ENCODE measurements around the gene ADCY6.
"Not testable (repeated sequence)": the region's sequence is repeated elsewhere in the genome, so short reads cannot be mapped to it uniquely, and the experiment has no call there.

Gene ADCY6

DNA sequence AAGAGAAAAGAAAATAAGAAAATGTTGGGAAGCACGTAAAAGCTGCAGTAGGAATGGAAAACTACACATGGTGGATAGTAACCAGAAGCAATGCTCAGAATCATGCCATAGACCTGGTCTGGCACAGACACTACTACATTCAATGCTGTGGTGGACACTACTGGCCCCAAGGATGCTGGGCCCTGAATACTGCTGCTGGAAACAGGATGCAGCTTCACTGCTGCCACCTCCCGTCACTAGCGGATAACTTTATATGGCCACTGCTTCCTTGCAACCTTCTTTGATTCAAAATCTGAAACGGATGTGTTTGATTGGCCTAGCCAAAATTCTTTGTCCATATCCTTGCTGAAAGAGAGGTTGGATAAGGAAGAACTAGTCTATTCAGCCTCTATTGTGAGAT is 30.7 kb downstream of the ADCY6 start:
- DNase-seq (ENCODE audit: low read depth, low spot score): no peak

DNA sequence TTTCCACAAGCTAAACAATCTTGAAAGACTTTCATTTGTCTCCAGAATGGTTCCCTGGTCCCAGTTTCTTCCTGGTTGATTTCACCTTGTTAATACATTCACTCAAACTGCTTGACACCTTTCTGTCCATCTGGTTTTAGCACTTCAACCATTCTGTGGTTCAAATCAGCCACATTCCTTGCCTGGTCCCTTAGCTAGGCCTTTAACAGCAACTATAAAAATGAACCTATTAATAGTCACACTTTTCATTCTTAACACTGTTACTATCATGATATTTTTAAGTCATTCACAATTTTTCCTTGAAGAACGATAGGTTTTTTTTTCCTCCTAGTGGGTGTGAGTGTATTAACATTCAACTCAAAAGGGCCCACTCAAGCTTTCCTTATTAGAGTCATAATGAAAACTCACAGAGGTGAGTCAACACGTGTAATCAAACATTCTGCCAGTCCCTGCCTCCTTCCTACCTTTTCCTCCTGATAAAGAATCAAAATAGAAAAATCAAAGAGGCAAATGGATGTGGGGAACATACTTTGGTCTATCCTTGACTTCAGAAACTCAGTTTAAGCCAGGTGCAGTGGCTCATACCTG is 38.0 kb downstream of the ADCY6 start:
- no peak for DNase-seq (ENCODE audit: low read depth, low spot score)

DNA sequence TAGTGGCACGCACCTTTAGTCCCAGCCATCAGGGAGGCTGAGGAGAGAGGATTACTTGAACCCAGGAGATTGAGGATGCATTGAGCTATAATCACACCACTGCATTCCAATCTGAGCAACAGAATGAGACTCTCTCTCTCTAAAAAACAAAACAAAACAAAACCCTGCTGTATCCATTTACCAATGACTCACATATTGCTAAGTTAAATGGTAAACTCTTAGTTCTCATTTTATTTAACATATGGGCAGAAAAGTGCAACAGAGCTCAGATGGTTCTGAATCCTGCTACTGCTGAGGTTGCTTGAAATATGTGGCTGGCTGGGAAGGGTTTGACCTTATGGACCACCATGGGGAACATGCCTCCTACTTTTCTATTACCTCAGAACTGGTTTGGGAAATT is 38.7 kb downstream of the ADCY6 start:
- no peak for DNase-seq (ENCODE audit: low read depth, low spot score)

DNA sequence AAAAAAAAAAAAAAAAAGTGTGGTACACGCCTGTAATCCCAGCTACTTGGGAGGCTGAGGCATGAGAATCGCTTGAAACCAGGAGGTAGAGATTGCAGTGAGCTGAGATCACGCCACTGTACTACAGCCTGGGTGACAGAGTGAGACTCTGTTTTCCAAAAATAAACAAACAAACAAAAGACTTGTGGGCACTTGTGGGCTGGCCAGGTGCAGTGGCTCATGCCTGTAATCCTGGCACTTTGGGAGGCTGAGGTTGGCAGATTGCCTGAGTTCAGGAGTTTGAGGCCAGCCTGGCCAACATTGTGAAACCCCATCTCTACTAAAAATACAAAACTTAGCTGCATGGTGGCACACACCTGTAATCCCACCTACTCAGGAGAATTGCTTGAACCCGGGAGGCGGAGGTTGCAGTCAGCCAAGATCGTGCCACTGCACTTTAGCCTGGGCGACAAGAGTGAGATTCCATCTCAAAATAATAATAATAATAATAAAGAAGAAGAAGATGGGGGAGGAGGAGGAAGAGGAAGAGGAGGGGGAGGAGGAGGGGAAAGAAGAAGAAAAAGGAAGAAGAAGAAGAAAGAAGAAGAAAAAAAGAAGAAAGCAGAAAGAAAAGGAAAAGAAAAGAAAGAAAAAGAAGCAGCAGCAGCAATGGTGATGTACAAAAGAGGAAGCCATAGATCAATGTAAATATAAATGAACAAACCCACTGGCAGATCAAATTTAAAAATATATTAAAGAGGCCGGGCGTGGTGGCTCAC is 44.5 kb downstream of the ADCY6 start:
- DNase-seq (ENCODE audit: low read depth, low spot score): no peak

DNA sequence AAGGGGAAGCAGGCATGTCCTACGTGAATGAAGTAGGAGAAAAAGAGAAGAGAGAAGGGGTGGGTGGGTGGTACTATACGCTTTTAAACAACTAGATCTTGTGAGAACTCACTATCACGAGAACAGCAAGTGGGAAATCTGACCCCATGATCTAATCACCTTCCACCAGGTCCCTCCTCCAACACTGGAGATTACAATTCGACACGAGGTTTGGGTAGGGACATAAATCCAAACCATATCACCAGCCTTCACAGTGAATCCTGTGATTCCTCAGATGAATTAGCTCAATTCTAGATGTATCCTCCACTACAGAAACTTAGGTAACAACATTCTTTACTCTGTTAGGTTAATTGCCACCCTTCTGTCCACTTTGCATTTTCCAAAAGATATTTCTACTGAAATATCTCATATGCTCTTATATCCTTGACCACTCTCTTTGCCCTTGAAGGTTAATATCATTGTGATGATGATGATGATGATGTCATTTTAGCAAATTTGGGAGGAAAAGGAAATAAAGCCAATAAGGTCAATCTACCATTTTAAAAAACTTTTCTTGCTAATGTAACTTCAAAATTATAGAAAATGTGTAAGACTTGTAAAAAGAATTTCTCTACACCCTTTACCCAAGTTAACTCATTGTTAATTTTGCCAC is 49.1 kb downstream of the ADCY6 start:
- DNase-seq (ENCODE audit: low read depth, low spot score): no peak

DNA sequence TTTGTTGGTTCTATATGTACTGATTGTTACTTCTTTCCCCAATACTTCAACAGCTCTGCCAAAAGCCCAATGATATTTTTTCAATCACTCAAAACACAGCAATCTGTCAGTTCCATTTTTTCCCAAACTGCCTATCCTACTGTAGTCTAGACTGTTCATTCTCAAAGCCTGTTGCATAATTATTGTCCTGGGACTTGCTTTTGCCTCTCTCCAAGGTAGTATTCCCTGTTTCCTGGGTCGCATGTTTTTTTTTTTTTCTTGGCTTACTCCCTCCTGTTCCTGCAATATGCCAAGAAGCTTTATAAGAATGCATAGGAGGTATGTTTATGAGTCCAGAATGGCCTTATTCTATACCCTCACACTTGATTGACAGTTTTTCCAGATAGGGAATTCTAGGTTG is 52.4 kb downstream of the ADCY6 start:
- DNase-seq (ENCODE audit: low read depth, low spot score): no peak

DNA sequence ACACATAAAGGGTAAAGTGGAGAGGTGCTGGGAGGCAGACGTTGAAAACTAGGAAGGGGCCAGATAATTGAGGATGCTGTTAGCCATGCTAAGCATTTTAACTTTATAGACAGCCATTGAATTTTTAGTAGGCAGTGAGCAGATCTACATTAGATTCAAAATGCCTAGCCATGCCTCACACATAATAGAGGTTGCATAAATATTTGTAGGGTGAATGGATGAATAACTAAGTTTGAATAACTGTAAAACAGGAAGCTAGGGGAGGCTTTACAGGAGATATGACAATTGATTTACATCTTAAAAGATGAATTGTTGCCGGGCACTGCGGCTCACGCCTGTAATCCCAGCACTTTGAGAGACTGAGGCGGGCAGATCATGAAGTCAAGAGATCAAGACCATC is 60.1 kb downstream of the ADCY6 start:
- no peak for DNase-seq (ENCODE audit: low read depth, low spot score)

DNA sequence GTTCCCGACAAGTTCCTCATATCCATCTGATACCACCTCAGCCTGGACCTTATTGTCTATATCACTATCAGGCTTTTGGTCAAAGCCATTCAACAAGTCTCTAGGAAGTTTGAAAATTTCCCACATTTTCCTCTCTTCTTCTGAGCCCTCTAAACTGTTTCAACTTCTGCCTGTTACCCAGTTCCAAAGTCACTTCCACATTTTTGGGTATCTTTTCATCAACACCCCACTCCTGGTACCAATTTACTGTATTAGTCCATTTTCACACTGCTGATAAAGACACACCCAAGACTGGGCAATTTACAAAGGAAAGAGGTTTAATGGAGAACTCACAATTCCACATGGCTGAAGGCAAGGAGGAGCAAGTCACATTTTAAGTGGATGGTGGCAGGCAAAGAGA is 68.2 kb downstream of the ADCY6 start:
- DNase-seq (ENCODE audit: low read depth, low spot score): not testable (repeated sequence)

DNA sequence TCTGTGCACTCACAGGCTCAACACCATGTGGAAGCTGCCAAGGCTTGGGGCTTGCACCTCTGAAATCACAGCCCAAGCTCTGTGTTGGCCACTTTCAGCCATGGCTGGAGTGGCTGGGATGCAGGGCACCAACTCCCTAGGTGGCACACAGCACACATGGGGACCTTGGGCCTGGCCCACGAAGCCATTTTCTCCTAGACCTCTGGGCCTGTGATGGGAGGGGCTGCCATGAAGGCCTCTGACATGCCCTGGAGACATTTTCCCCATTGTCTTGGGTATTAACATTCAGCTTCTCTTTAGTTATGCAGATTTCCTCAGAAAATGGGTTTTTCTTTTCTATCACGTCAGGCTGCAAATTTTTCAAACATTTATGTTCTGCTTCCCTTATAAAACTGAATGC is 68.7 kb downstream of the ADCY6 start:
- DNase-seq (ENCODE audit: low read depth, low spot score): not testable (repeated sequence)

DNA sequence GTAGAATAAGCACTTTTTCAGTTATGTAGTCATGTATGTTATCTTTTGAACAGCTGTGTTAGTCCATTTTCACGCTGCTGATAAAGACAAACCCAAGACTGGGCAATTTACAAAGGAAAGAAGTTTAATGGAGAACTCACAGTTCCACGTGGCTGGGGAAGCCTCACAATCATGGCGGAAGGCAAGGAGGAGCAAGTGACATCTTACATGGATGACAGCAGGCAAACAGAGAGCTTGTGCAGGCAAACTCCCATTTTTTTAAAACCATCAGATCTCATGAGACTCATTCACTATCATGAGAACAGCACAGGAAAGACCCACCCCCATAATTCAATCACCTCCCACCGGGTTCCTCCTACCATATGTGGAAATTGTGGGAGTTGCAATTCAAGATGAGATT is 69.9 kb downstream of the ADCY6 start:
- DNase-seq (ENCODE audit: low read depth, low spot score): not testable (repeated sequence)

DNA sequence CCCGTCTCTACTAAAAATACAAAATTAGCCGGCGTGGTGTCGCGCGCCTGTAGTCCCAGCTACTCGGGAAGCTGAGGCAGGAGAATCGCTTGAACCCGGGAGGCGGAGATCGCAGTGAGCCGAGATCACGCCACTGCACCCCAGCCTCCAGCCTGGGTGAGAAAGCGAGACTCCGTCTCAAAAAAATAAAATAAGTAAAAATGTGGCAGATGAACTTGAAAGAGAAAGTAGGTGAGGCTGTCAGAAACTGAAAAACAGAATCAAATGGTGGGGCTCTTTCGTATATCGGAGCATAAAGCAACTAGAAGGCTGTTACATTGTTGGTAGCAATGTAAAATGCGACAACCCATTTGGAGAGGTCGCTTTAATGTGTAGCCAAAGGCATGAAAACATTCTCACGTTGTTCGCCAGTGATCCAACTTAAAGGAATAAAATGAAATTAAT is 71.6 kb downstream of the ADCY6 start:
- peak; percentile 27 for DNase-seq (ENCODE audit: low read depth, low spot score)

DNA sequence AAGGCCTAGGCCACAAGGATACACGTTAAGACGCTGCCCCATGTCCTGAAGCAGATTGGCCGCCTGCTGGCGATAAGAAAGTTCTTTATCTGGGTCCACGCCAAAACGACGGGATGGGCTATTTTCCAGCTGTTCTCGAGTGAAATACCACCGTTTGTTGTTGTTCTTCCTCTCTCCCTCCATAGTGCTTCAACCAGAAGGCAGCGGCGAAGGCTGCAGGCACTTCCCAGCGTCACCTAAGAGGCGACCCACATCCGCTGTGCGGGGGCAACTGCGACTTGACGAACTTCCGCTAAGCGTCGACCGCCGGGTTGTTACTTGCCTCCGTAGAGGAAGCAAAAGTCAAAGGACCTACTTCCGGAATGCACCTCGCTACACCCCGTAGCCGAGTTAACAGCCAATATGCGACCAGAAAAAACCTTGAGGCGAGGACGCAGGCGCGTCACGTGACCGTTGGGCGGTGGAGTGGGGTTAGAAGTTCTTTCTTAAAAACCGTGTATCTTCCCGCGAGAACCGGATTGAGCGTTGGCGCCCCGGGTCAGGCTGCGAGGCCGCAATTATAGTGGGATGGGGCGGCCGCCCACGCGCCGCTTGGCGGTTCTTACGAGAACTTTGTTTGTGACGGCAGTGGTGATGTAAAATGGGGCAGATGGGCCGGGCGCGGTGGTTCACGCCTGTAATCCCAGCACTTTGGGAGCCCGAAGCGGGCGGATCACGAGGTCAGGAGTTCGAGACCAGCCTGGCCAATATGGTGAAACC is 72.2 kb downstream of the ADCY6 start, which contains the start of gene CCNT1:
CCNT1 (minus strand) TSS at position 215 of the 759 bp plus-strand sequence; CDS start at position 183, 32 bp downstream.
- peak; percentile 100 for DNase-seq (ENCODE audit: low read depth, low spot score)
